Activated CD4-positive, alpha-beta T cell treated with anti-CD3 and anti-CD28 coated beads, Interleukin-2, amount 10 ng/mL, durations not matched to agents 24 days and 14 days (primary cell): ENCODE results near the gene C6orf118. TPM values are rescaled to one million over a fixed set of nuclear protein-coding genes. Genes with fewer than 3 reads are reported as not detected.

Source experiments
- DNase-seq: peaks from one replicate; pipeline ENCODE4 v3.0.0; 2022
- H3K27ac Mint-ChIP-seq: one replicate; pipeline ENCODE4 v1.8.0; 2022; ENCODE audit warnings: mild to moderate bottlenecking, mixed read lengths
- H3K27me3 Mint-ChIP-seq: one replicate; pipeline ENCODE4 v1.8.0; 2022; ENCODE audit warnings: mixed read lengths
- H3K36me3 Mint-ChIP-seq: one replicate; pipeline ENCODE4 v1.8.0; 2022; ENCODE audit warnings: low read depth, mild to moderate bottlenecking, mixed read lengths
- H3K4me1 Mint-ChIP-seq: one replicate; pipeline ENCODE4 v1.8.0; 2021; ENCODE audit warnings: mixed read lengths
- H3K4me3 Mint-ChIP-seq: one replicate; pipeline ENCODE4 v1.8.0; 2022; ENCODE audit warnings: mild to moderate bottlenecking, moderate library complexity, mixed read lengths
- H3K9me3 Mint-ChIP-seq: one replicate; pipeline ENCODE4 v1.8.0; 2021; ENCODE audit warnings: mixed read lengths
- intact Hi-C: fragments of 100-400 bp; cut with micrococcal nuclease; formaldehyde crosslinking; loops from one replicate; pipeline ENCODE4 v1.15.1; 2023
- total RNA-seq: library from RNA; stranded (reverse); gene quantifications from 2 replicates; pipeline ENCODE4 v1.2.3, GENCODE V29; 2022

C6orf118 gene
- total RNA-seq = not detected in 2 replicates

DNA sequence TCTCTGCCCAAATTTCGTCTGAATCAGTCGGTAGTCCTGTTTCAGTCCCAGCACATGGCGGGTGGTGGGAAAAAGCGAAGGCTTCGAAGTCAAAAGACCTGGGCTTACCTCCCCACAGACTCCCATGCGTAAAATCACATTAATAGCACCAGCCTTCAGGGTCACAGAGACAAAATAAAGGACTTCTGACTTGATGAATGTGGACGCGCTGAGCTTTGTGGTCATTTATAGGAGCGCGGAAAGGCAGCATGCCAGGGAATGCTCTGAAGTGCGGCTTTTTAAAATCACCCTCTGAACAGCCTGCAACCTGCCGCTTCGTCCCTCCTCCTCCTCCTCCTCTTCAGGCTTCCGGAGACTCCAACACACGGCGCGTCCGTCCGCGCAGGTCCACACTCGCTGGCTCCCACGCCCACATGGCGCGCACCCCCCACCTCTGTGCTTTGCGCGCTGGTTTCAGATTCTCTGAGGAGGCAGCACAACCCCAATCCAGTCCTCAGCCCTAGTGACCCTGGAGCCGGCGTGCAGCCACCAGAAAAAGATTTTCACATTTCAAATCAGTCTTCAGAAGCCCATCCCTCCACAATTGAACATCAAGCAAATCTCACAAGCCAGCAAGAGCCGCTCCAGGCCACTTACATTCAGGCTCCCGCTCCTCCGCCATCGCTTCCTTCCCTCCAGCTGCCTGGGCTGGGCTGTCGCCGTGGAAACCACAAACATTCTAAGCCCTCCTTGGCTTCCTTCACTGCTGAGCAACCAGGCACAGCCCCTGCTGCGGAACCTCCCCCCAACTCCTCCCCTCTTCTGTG, at the start of gene C6orf118:
Gene C6orf118 (minus strand): TSS at position 680 of the 806 bp plus-strand sequence. CDS start 19 bp downstream, at position 661.
- H3K4me3 Mint-ChIP-seq = no peak within 1 kb of the TSS
- no peaks in the 10 kb centered on the region for H3K36me3 Mint-ChIP-seq
- no peaks in the 10 kb centered on the region for H3K9me3 Mint-ChIP-seq
- no peak within 1 kb of the TSS for H3K27ac Mint-ChIP-seq
- intact Hi-C loops = no loop called here
- peaks cover 2% of the 10 kb centered on the region for H3K4me1 Mint-ChIP-seq
- no peak for DNase-seq
- H3K27me3 Mint-ChIP-seq = peaks cover 3% of the 10 kb centered on the region

DNA sequence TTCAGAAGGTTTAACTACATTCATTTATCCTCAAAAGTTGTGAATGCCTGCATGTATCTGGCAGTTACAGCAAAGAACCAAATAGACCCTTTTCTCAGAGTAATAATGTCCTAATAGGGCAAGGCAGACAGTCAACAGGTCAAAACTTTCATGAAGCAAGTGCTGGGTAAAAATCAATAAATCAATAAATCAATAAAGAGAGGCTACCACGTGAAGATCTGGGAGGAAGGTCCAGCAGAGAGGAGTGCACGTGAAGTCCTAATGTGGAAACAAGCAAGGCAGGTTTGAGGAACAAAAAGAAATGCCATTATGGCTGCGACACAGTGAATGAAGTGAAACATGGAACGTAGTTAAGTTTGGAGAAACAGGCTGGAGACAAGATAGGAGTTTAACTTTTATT, 36.3 kb upstream of the C6orf118 start:
- no peak overlapping the region for H3K27ac Mint-ChIP-seq
- no peaks in the 10 kb centered on the region for H3K4me1 Mint-ChIP-seq
- no peaks in the 10 kb centered on the region for H3K36me3 Mint-ChIP-seq
- peaks cover 12% of the 10 kb centered on the region for H3K9me3 Mint-ChIP-seq
- DNase-seq = no peak
- intact Hi-C loops = no loop called here
- no peaks in the 10 kb centered on the region for H3K27me3 Mint-ChIP-seq
- no peak overlapping the region for H3K4me3 Mint-ChIP-seq

DNA sequence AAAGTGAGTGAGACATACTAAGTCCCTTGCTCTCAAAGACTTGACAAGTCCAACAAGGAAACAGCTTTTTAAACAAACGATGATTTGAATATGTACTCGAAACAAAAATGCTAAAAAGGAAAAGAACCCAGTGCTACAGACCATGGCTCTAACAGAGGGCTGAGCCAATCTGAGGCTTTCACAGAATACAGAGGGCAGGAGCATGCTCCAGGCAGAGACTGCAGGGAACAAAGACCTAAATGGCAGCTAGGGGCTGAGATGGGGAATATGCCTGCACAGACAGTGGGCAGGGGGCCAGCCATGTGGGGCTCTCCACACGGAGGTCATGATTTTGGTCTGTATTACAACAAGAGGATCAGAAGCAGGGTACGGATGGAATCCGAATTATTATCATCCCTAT, 31.1 kb upstream of the C6orf118 start:
- Mint-ChIP-seq H3K4me3 (no peak overlapping the region), H3K9me3 (peaks cover under 1% of the 10 kb centered on the region), H3K27ac (no peak overlapping the region), H3K4me1 (no peaks in the 10 kb centered on the region), H3K27me3 (no peaks in the 10 kb centered on the region), H3K36me3 (no peaks in the 10 kb centered on the region)
- no peak for DNase-seq
- intact Hi-C loops = no loop called here

DNA sequence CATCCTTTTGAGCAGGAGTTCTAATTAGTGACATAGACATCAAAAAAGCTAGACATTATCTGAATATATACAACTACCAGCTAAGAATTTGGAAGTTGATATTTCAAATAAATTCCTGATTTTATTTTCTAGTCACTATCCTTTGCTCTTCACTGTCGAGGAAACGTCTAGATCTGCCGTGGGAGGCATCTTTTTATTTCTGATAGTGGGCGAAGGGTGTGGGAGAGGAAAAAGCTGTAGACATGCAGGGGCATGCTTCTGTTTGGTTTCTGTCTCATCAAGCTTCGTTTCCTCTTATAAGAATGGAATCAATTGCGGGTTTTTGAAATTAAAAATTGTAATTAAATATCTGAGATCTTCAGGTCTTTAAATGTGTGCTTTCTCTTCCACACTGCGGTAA, 16.2 kb upstream of the C6orf118 start:
- H3K36me3 Mint-ChIP-seq = no peaks in the 10 kb centered on the region
- no peaks in the 10 kb centered on the region for H3K27me3 Mint-ChIP-seq
- H3K4me3 Mint-ChIP-seq = no peak overlapping the region
- no peak for DNase-seq
- no peaks in the 10 kb centered on the region for H3K4me1 Mint-ChIP-seq
- peaks cover 12% of the 10 kb centered on the region for H3K9me3 Mint-ChIP-seq
- H3K27ac Mint-ChIP-seq = no peak overlapping the region
- intact Hi-C loops = no loop called here

DNA sequence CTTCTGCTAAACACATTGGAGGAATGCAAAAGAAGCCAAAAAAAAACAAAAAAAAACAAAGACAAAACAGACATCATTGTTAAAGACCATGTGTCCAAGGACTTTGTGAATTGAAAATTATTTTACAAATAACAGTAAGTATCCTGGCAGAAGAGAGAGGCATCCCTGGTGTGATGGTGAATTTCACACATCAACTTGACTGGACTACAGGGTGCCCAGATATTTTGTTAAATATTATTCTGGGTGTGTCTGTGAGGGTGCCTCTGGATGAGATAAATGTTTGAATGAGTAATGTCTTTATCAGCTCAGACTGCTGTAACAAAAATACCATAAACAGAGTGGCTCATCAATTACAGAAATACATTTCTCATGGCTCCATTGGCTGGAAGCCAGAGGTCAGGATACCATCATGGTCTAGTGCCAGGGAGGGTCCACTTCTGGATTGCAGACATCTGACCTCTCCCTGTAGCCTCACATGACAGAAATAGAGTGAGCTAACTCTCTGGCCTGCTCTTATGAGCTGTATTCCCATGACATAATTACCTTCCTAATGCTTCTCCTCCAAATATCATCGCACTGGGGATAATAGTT, 12.2 kb upstream of the C6orf118 start:
- Mint-ChIP-seq H3K27me3 (no peaks in the 10 kb centered on the region), H3K4me1 (no peaks in the 10 kb centered on the region), H3K36me3 (no peaks in the 10 kb centered on the region), H3K4me3 (no peak overlapping the region), H3K27ac (no peak overlapping the region), H3K9me3 (peaks cover 12% of the 10 kb centered on the region)
- DNase-seq = no peak
- intact Hi-C loops = no loop called here

DNA sequence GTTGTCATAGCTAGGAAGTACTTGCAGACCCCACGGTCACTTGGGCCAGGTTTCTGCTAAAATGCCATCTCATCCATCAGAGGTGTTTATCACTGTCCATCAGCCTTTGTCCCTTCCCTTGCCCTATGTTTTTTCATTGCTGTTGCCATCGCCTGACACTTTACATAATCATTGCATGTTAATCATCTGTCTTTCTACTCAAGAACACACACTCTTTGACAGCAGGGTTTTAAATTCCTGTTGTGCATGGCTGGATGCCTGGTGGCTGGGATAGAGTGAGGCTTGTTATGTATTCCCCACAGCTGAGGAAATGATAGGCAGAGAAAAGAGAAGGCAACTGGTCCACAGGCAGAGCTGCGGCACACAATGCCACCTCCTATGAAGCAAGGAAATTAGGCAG, 11.7 kb upstream of the C6orf118 start:
- H3K4me1 Mint-ChIP-seq = no peaks in the 10 kb centered on the region
- DNase-seq = no peak
- no peaks in the 10 kb centered on the region for H3K36me3 Mint-ChIP-seq
- no peak overlapping the region for H3K4me3 Mint-ChIP-seq
- intact Hi-C loops = no loop called here
- H3K27ac Mint-ChIP-seq = no peak overlapping the region
- no peaks in the 10 kb centered on the region for H3K27me3 Mint-ChIP-seq
- peaks cover 12% of the 10 kb centered on the region for H3K9me3 Mint-ChIP-seq

DNA sequence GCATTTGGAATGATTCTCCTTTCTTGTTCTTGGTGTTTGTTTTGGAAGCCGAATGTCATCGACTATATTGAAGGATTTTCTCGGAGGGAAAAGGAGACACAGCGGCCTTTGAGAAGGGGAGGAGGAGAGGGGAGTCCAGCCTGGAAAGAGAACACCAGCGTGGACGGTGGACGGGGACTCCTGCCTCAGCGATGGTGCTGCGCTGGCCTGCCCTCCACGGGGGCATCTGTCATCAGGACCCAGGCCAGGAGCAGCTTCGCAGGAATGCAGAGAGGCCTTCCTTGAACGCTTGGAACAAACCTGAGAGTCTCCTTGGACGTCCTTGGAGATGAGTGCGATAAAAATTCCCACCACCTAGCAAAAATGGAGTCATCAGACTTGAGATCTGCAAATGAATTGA, 8.3 kb upstream of the C6orf118 start:
- intact Hi-C loops = no loop called here
- Mint-ChIP-seq H3K27ac (no peak overlapping the region), H3K9me3 (peaks cover 4% of the 10 kb centered on the region), H3K36me3 (no peaks in the 10 kb centered on the region), H3K27me3 (no peaks in the 10 kb centered on the region), H3K4me3 (no peak overlapping the region), H3K4me1 (no peaks in the 10 kb centered on the region)
- DNase-seq = no peak

DNA sequence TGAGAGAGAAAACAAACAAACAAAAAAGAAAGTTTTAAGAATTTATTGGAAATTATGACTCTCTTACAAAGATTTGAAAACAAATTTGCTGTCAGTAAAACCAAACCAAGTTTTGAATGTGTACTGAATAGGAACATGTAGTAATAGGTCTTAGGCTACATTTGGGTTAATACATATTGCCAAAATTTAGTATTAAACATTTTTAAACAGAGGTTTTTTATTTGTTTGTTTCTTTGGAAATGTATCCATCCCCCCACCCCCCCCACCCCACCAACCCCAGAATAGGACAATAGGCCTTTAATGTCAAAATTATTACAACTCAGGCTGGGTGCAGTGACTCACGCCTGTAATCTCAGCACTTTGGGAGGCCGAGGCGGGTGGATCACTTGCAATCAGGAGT, 2.5 kb downstream of the C6orf118 start:
- peaks cover 2% of the 10 kb centered on the region for H3K4me1 Mint-ChIP-seq
- no peak overlapping the region for H3K27ac Mint-ChIP-seq
- no peak for DNase-seq
- H3K36me3 Mint-ChIP-seq = no peaks in the 10 kb centered on the region
- H3K27me3 Mint-ChIP-seq = peaks cover 3% of the 10 kb centered on the region
- intact Hi-C loops = no loop called here
- H3K4me3 Mint-ChIP-seq = no peak overlapping the region
- H3K9me3 Mint-ChIP-seq = no peaks in the 10 kb centered on the region

DNA sequence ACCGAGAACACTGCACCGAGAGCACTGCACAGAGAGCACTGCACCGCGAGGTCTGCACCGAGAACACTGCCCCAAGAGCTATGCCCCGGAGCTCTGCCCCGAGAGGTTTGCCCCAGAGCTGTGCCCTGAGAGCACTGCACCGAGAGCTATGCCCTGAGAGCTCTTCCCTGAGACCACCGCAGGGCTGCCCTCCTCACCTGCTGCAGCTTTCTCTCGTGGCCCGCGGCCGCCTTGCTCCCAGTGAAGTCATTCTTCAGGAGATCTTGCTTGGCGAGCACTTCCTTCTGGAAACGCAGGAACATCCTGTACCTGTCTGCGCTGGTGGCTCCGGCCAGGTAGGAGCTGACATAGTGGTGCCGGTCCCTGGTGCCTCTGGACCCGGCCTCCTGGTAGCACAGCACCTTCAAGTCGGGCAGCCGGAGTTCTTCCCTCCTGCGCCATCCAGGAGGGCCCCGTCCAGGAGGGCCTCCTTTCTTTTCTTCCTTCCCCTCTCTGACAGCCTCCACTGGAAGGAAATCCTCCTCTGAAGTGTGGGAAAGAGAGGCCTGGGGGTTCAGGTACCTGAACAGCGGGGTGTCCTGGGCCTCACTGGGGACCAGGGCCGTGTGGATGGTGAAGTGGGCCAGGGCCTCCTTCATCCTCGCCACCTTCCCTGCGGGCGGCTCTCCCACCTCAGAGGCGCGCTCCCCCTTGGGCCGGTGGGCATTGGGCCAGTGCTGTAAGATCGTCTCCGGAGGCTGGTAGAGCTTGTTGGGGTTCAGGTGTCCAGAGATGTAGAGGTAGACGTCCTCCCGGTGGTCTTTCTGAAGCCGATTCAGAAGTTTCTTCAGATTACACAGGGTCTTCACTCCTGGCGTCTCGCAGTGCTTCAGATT, 7.8 kb downstream of the C6orf118 start:
- no peaks in the 10 kb centered on the region for H3K4me1 Mint-ChIP-seq
- no peaks in the 10 kb centered on the region for H3K36me3 Mint-ChIP-seq
- intact Hi-C loops = no loop called here
- no peak overlapping the region for H3K4me3 Mint-ChIP-seq
- no peak for DNase-seq
- no peaks in the 10 kb centered on the region for H3K27me3 Mint-ChIP-seq
- H3K9me3 Mint-ChIP-seq = peaks cover 2% of the 10 kb centered on the region
- no peak overlapping the region for H3K27ac Mint-ChIP-seq

DNA sequence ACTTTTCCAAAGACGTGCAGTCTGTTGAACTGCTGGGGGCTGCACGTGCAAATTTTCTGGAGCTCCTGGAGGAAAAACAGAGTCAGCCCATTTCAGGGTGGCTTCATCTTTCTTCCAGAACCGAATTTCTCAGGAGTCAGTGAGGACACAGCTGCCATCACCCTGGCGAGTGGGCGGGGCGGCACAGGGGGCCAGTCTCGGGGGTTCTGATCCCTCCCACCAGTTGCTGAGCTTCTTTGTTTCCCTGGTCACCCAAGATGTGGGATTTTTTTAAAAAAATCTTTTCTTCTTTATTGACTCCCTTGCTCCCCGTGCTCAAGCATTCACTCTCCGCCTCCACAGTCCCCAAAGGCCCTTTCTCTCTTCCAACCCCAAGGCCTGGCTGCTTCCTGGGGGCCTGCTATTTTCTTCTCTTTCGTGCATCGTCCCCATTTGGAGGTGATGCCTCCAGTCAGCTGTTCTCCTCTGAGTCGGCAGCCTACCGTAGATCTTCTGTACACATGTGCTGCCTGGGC, 8.9 kb downstream of the C6orf118 start:
- no peaks in the 10 kb centered on the region for H3K27me3 Mint-ChIP-seq
- intact Hi-C loops = no loop called here
- no peaks in the 10 kb centered on the region for H3K4me1 Mint-ChIP-seq
- DNase-seq = no peak
- H3K27ac Mint-ChIP-seq = no peak overlapping the region
- H3K4me3 Mint-ChIP-seq = no peak overlapping the region
- H3K36me3 Mint-ChIP-seq = no peaks in the 10 kb centered on the region
- H3K9me3 Mint-ChIP-seq = peaks cover 10% of the 10 kb centered on the region

DNA sequence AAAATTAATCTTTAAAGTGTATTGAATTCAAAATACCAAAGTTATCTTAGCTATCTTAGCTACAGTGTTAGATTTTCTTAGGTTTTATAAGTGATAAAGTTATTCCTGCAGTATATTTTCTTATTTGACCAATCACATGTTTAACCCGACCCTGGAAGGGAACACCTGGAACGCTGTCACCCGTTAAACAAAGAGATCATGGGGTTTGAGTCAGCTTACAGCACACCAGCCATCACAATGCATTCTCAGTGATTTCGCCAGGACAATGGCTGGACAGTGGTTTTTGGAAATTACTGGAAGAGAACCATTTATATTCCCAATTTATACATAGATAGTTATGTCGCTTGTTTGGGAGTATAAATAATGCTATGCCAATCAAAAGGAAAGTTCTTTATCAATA, 10.5 kb downstream of the C6orf118 start:
- DNase-seq = no peak
- no peak overlapping the region for H3K27ac Mint-ChIP-seq
- H3K27me3 Mint-ChIP-seq = no peaks in the 10 kb centered on the region
- H3K4me1 Mint-ChIP-seq = no peaks in the 10 kb centered on the region
- intact Hi-C loops = no loop called here
- H3K36me3 Mint-ChIP-seq = no peaks in the 10 kb centered on the region
- H3K4me3 Mint-ChIP-seq = no peak overlapping the region
- peaks cover 10% of the 10 kb centered on the region for H3K9me3 Mint-ChIP-seq

DNA sequence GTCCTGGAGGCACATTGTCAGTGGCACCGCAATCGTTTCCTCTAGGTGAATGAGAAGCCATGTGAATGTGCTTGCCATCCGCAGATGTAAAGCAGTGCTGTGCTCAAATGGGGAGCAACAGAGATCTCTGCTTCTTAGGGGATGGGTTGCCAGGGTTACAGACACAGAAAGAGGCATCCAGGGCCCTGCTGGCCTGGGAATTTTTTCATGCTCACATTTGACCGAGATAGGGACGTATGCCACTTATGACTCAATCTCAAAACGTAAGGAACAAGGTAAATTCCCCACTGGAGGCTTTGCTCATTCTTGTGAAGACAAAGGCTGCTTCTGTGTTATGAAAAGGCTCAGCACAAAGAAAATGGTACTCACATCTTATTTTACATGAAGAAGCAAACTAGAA, 11.0 kb downstream of the C6orf118 start:
- Mint-ChIP-seq H3K27me3 (no peaks in the 10 kb centered on the region), H3K4me1 (no peaks in the 10 kb centered on the region), H3K9me3 (peaks cover 10% of the 10 kb centered on the region), H3K36me3 (no peaks in the 10 kb centered on the region), H3K27ac (no peak overlapping the region), H3K4me3 (no peak overlapping the region)
- no peak for DNase-seq
- intact Hi-C loops = no loop called here

DNA sequence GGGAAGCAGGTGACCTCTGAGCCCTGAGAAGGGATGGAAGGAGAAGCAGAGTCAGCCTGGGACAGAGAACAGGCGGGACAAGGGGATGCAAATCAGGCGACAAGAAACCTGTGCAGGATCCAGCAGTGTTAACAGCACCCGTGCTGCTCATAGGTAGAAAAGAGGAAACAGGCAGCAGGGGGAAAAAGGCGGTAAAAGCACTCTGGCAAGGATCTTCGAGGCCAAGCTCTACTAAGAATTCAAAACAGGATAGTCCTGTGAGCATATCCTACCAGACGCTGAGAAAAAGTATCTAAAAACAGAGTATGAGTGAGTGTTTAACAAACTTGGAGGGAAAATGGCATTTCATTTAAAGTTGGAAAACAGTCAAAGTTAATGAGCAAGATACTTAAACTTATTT, 16.7 kb downstream of the C6orf118 start:
- intact Hi-C loops = no loop called here
- peaks cover 22% of the 10 kb centered on the region for H3K9me3 Mint-ChIP-seq
- no peak overlapping the region for H3K4me3 Mint-ChIP-seq
- no peaks in the 10 kb centered on the region for H3K4me1 Mint-ChIP-seq
- no peaks in the 10 kb centered on the region for H3K36me3 Mint-ChIP-seq
- no peak overlapping the region for H3K27ac Mint-ChIP-seq
- DNase-seq = no peak
- H3K27me3 Mint-ChIP-seq = no peaks in the 10 kb centered on the region

DNA sequence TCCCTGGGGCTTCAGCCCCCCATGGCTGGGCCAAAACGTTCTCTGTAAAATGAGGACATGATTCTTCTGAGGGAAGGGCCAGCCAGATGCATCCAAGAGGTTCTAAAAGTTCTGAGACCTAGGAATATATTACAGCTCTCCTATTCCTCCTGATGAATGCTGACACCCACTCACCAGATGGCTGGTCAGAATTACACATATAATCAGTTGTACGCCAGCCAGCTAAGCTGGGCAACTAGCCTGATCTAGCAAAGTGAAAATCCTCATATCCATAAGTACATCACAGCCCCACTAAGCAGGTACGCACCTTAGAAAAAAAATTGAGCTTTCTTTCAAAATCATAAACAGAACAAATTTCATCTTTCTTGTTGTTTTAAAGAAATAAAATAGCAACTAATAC, 34.8 kb downstream of the C6orf118 start:
- Mint-ChIP-seq H3K4me3 (no peak overlapping the region), H3K27ac (no peak overlapping the region), H3K27me3 (no peaks in the 10 kb centered on the region), H3K4me1 (no peaks in the 10 kb centered on the region), H3K9me3 (peaks cover 4% of the 10 kb centered on the region), H3K36me3 (no peaks in the 10 kb centered on the region)
- intact Hi-C loops = no loop called here
- no peak for DNase-seq
